ENCODE results near the gene GSTA2. TPM values are rescaled to one million over a fixed set of nuclear protein-coding genes. Genes with fewer than 3 reads are reported as not detected.
"Not testable (repeated sequence)": the region's sequence is repeated elsewhere in the genome, so short reads cannot be mapped to it uniquely, and the experiment has no call there.

GSTA2 gene
- polyA plus RNA-seq, 3 donors, result 0.15 to 0.25 (median 0.22) TPM

DNA sequence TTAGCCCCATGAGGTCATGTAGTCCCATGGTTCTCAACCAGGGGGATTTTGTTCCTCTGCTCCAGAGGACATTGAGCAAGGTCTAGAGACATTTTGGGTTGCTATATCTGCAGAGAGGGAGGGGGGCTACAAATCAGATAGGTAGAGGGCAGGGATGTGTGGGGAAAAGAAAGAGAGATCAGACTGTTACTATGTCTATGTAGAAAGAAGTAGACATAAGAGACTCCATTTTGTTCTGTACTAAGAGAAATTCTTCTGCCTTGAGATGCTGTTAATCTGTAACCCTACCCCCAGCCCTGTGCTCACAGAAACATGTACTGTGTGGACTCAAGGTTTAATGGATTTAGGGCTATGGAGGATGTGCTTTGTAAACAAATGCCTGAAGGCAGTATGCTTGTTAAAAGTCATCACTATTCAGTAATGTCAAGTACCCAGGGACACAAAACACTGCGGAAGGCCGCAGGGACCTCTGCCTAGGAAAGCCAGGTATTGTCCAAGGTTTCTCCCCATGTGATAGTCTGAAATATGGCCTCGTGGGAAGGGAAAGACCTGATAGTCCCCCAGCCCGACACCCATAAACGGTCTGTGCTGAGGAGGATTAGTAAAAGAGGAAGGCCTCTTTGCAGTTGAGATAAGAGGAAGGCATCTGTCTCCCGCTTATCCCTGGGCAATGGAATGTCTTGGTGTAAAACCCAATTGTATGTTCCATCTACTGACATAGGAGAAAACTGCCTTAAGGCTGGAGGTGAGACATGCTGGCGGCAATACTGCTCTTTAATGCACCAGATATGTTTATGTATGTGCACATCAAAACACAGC is 1.4 kb downstream of the GSTA2 start:
- DNase-seq (ENCODE audit: low read depth in 3 of 3, low spot score in 2 of 3), result not testable (repeated sequence)

DNA sequence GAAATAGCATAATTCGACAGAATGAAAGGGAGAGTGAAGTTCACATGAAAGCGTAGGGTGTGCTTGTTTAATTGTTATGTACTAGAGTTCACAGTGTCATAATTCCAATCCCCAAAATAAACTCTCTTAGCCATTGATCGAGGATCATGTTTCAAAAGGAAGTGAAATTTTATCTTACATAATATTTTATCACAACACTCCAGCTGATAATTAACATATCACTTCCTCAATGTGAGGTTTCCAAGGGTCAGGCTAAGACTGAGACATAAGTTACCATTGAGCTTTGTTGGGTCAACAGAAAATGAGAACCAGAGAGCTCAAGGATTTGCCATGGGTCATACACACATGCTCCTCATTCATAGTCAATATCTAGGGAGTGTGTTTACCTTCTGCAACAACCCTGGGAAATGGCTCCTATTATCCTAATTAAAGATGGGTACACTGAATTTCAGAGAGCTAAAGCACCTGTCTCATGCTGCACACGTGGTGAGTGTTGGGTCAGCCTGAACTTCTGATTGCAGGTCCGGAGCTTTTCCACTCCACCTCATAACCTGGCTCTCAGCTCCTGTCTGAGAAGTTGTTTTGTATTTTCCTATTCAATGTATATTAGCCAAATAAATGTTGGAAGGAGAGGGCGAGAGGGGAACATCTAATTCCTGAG is 3.0 kb downstream of the GSTA2 start:
- DNase-seq (ENCODE audit: low read depth in 3 of 3, low spot score in 2 of 3), result no peak

DNA sequence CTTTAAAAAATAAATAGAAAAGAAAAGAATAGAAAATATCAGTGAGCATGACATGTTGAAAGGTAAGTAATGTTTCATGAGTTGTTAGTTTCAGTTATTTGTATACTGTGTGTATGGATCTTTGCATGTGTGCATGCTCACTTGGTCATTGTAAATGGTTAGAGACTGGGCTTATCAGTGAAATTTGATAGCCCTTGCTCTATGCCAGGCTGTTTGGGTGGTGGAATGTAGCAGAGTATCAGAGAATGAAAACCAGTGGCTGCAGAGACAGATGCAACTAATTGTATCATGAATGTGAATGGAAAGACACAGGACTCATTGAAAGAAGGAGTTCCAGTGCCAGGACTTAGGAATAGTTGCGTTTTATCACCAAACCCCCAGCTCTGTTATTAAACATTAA is 4.2 kb downstream of the GSTA2 start:
- DNase-seq (ENCODE audit: low read depth in 3 of 3, low spot score in 2 of 3), result no peak

DNA sequence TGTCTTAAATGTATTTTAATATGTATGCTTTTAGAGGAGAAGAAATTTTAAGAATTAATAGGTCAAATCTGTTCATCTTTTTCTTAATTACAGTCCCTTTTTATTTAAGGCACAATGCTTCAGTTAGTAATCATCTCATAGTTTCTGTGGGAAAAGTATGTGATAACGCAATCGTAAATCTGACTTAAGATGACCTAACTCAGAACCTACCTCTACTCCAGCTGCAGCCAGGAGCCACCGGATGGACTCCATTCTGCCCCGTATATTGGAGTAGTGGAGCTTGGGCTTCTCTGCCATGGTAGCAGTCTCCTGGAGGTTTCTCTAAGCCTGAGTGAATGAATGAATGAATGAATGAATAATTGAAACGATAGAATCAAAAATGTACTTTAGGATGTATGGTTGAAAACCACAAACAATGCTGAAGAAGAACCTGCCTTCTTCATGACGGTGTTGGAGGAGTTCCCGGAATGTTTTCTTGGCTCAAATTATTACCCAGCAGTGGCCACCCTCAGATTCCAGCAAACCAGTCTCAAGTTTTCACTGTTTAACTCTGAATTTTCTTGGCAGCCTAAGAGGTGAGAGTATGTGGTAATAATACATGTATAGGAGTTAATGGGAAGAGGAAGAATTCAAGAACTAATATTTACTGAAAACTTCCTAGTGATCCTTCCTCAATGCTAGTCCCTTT is 5.5 kb downstream of the GSTA2 start:
- not testable (repeated sequence) for DNase-seq (ENCODE audit: low read depth in 3 of 3, low spot score in 2 of 3)

DNA sequence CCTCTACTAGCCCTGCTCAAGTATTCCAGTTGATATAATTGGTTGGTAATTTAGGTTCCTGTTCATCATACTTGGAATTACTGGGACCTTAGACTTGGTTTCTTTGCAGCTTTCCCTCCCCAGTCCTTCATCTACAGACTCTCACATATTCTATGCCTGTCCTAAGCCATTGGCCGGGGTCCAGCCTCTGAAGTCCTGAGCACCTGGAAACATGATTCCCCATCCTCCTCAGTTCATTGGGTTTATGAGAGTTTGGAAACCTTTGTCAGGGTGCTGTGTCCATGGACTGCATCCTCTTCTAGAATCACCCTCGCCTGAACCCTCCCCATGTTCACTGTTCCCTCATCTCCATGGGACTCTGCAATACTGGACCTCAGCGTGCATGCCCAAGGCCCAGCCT is 8.8 kb downstream of the GSTA2 start:
- DNase-seq (ENCODE audit: low read depth in 3 of 3, low spot score in 2 of 3), result no peak

DNA sequence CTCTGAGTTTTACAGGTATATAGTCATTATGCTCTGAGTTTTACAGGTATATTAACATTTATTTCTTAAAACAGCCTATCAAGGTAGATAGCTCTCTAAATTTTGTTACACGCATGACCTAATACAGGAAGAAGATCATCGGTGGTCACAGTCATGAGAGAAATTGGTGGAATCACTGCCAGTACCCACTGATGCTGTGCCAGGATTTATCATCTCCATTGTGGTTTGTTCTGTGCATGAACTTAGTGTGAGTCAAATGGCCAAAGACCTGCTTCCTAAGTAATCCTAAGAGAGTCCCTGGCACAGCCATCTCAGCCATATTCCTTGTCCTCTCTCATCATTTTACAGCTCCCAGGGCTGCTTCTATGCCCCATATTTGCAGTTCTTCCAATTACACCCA is 10.1 kb downstream of the GSTA2 start:
- not testable (repeated sequence) for DNase-seq (ENCODE audit: low read depth in 3 of 3, low spot score in 2 of 3)

DNA sequence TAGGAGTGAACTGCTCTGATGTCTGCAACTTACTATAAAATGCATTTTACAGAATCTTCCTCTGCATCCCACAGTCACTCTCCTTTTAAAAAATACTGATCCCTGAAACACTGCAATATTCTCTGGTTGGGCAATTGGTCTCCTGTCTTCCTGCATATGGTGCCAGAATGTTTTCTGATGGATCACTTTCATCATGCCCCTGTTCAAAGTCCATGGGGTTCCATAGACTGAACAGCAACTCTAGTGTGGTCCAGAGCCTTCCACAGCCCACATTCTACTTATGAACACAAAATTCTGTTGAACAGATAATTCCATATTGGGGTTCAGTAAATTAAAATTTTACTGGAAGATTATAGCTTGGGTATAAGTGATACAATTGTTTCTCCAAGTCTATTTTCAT is 11.0 kb downstream of the GSTA2 start:
- no peak for DNase-seq (ENCODE audit: low read depth in 3 of 3, low spot score in 2 of 3)

DNA sequence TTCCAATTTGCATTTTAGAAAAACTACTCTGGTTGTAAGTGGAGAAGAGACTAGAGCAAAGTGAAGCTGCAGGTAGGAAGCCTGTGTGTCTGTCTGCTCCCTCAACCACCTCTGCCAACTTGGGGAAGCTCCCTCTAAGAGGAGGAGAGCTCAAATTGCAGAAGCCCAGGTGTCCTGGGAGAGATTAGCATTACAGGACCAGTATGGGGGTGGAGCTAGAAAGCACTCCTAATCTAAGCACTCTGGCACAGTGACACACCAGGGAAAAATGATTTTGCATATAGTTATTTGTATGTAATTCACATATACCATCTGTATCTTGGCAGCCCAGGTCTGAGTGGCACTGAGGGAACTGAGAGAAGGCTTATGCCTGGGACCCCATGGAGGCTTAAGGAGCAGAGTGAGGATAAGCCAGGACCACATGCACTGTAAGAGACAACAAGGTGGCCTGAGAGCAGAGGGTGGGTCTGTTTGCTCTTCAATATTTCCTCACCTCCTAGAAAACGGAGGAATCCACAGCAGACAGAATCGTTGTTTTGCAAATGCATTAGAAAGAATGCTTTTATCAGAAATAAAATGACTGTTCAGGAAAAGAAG is 13.6 kb downstream of the GSTA2 start:
- DNase-seq (ENCODE audit: low read depth in 3 of 3, low spot score in 2 of 3), result no peak

DNA sequence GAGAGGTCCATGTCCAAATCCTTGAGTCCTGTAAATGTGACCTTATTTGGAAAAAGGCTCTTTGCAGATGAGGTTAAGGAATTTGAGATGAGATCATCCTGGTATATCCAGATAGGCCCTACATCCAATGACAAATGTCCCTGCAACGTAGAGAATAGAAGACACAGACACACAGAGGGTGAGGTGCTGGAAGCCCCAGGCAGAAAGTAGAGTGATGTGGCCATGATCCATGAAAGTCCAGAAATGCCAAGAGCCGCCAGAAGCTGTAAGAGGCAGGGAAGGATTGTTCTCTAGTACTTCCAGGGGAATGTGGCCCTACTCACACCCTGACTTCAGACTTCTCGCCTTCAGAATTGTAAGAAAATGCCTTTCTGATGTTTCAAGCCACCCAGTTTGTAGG is 16.0 kb downstream of the GSTA2 start:
- not testable (repeated sequence) for DNase-seq (ENCODE audit: low read depth in 3 of 3, low spot score in 2 of 3)

DNA sequence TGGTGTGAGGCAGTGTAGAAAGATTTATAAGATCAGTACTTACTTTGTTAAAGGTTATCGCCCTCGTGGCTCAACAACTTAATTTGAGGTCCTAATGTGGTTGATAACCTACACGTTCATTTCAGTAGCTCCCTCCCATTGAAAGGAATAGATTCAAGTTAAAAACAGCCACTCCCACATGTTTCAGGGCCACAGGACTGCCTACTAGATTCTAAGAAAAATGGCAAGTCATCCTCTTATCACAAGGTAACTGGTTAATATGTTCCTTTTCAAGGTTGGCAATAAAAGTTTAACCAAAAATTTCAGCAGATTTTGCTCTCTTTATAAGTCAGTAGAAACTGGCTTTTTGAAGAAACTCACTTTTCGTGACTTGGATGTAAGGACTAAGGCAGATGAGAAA is 17.1 kb downstream of the GSTA2 start:
- no peak for DNase-seq (ENCODE audit: low read depth in 3 of 3, low spot score in 2 of 3)

DNA sequence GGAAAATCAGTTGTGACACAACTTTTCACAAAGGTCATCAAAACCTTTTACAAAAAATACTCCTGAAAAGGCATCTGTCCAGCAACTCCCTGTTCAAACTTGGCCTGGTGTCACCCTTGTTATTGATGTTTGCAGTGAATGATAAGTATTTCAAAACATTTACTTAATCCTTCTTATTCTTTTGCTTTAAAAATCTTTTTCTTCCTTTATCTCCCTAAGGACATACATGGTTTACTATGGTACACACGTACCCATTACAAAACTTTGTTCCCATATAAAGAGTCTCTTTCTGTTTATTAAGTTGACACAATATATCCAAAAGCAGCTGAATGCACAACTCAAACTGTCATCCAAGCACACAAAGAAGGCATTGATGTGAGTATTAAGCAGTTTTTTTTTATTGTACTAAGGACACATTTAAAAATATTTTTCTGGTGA is 17.5 kb downstream of the GSTA2 start:
- DNase-seq (ENCODE audit: low read depth in 3 of 3, low spot score in 2 of 3), result no peak

DNA sequence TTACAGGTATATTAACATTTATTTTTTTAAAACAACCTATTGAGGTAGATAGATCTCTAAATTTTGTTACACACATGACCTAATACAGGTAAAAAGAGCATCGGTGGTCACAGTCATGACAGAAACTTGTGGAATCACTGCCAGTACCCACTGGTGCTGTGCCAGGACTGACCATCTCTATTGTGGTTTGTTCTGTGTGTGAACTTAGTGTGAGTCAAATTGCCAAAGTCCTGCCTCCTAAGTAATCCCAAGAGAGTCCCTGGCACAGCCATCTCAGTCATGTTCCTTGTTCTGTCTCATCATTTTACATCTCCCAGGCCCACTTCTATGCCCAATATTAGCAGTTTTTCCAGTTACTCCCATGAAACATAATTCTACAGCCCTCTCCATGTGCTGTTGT is 21.4 kb downstream of the GSTA2 start:
- no peak for DNase-seq (ENCODE audit: low read depth in 3 of 3, low spot score in 2 of 3)

DNA sequence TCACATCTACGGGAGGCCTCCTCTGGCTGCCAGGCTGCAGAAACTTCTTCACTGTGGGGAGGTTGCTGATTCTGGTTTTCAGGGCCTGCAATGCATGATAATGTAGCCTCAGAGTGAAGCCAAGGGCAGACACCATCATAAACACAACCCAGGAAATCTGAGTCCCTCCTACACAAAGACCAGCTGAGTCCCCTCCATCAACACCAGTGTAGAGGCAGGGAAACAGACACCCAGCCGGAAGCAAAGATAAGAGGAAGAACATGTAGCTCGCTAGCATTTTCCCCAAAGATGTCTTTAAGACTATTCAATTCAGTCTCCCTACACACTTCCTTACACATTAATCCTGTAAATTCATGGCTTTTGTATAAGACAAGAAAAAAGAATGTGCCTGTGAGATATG is 23.6 kb downstream of the GSTA2 start:
- DNase-seq (ENCODE audit: low read depth in 3 of 3, low spot score in 2 of 3), result no peak

DNA sequence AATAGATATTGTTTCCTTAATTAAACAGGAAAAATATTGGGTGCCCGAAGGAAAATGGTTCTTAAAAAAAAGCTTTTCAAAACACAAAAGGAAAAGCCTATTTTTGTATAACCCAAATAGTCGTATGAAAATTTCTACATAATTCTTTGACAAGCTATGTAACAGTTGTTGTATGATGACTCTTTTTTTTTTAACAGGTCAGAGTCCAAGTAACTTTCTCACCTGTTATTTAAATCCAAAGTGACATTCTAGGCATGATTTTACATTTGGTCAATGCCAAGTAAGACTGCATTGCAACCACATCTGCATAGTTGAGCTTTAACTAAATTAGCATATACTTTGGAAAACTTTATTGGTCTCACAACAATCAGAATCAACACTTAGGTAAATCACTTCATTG is 24.1 kb downstream of the GSTA2 start:
- DNase-seq (ENCODE audit: low read depth in 3 of 3, low spot score in 2 of 3), result no peak

DNA sequence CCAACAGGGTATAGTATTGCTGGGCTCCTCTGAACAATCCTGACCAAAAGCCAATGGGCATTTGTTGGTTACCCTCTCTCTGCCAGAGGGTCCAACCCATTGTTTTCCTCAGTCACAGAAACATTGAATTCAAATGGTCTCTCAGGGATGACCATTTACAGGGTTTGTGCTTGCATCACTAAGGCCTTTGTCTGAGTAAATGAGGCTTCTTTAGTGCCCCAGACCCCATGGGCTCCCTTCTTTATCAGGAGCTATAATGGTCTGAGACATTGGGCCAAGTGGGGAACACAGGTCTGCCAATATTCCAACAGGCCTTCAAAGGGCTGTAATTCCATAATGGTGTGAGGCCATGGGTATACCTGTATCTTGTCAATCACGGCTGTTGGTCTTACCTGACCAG is 27.1 kb downstream of the GSTA2 start:
- no peak for DNase-seq (ENCODE audit: low read depth in 3 of 3, low spot score in 2 of 3)

DNA sequence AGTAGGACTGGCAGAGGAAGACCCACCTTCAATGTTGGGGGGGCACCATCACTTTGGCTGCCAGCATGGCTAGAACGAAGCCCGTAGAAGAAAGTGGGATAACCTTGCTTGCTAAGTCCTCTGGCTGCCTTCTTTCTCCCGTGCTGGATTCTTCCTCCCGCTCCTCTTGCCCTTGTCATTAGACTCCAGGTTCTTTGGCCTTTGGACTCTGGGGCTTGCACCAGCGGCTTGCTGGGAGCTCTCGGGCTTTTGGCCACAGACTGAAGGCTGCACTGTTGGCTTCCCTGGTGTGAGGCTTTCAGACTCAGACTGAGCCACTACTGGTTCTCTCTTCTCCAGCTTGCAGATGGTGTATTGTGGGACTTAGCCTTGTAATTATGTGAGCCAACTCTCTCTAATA is 28.2 kb downstream of the GSTA2 start:
- no peak for DNase-seq (ENCODE audit: low read depth in 3 of 3, low spot score in 2 of 3)

DNA sequence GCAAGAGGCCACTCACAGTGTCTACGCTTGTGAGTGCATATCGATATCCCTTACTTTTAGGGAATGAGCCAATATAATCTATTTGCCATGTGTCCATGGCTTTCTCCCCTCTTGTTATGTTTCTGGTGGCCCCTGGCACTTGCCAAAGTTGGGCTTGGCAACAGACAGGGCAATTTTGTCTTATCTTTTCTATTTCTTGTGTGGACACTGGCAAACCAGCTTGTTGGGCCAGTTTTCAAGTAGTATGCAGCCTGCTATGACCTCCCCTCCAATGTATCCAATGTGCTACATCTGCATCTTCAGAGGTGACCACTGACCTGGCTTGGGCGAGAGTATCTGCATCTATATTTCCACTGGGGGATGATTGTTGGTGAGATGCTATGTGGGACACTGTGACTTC is 29.2 kb downstream of the GSTA2 start:
- no peak for DNase-seq (ENCODE audit: low read depth in 3 of 3, low spot score in 2 of 3)

DNA sequence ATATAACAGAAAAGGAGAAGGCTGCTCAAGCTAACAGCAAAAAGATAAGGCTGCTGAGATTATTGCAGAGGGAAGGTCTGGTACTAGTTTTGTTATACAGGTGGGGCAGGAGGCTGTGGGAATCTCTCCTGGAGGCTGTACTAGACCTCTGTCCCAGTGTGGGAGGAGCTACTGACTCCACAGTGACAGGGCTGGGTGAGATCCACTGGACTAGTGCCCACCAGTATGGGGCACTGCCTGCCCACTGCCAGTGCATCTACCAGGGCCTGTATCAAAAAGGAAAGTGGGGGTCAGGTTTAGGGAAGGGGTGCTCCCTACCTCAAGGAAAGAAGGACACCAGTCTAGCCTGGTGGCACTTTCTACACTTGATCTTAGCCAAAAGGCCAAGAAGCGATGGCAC is 30.1 kb downstream of the GSTA2 start:
- DNase-seq (ENCODE audit: low read depth in 3 of 3, low spot score in 2 of 3), result no peak

DNA sequence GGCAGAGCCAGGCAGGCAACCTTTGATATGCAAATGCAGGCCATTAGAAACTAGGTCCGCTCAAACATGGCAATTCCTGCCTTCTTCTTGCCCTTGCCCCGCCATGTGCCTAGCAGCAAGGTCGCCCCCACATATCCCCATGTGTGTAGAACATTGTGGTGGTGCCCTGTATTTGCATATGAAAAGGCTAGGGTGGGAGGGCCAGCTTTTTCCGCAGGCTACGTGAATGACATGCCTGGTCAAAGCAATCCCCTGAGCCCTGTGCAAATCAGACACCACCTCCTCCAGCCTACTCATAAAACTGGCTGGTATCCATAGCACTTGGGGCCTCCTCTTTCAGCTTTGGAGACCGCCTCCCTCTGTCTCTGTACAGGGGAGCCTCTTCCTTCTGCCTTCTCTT is 31.6 kb downstream of the GSTA2 start:
- DNase-seq (ENCODE audit: low read depth in 3 of 3, low spot score in 2 of 3), result no peak

DNA sequence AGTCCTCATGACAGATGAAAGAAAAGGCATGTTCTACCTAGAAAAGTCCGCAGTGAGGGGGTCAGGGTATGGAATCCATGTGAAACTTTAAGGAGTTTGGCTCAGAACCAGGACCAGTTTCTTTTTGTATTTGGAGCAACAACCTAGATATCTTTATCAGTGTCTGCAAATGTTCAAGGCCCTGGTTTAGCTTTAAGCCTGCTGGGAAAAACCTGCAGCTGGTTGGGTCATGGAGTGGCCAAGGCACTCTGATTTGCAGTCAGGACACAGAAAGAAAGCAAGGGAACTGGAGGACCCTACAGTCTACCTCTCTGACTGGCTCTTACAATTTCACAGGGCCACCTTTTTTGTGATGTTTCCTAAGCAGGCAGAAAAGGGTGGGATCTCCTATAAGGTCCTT is 33.7 kb downstream of the GSTA2 start:
- no peak for DNase-seq (ENCODE audit: low read depth in 3 of 3, low spot score in 2 of 3)

DNA sequence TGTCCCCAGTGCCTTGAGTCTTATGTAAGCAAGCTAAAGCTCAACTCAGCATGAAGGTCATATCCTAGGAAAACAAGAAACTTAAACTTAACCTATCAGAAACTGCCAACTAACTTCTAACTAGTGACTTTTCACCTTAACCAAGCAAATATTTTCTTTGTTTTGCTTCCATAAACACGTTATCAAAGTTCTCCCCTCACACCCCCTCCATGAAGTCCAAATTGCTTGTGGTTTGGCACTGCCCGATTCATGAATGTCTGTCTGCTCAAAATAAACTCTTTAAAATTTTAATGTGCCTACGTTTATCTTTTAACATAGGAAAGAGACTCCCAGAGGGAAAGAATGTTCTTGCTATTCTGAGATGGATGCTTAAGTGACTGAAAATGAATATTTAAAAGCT is 34.9 kb downstream of the GSTA2 start:
- DNase-seq (ENCODE audit: low read depth in 3 of 3, low spot score in 2 of 3), result no peak

All from right renal cortex interstitium (tissue), 3 donors.